ENCODE measurements around the gene MTF1.

DNA sequence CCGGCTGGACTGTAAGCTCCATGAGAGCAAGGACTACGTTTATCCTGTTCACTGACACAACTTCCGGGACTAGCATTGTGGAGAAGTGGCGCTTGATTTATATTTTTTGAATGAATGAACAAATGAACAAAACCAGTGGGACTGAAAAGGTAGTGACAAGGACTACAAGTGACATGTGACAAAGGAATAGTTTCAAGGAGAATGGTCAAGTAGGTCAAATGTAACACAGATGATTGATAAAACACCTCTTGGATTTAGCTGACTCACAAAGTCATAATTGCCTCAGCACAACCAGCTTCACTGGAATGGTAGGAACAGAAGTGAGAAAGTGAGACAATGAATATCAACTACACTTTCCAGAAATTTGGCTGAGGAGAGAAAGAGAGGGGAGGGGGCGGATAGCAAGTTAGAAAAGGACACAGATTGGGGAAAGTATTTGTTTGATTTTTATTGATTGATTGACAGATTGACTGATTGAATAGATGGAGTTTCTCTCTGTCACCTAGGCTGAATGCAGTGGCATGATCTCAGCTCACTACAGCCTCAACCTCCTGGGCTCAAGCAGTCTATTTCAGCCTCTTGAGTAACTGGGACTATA lies 14.2 kb downstream of the MTF1 start:
- TF ChIP-seq TAF1 (IDR thresholded peaks at IDR 0.05; ENCODE audit: borderline replicate concordance, low read depth, low read length) (no peak), POLR2A (IDR thresholded peaks at IDR 0.05; ENCODE audit: low read depth, low read length) (no peak), POLR2AphosphoS5 (IDR thresholded peaks at IDR 0.05; ENCODE audit: low read depth, low read length) (no peak)

All from GM12892 (cell line).